ENCODE results near the gene DIPK1C. TPM values are rescaled to one million over a fixed set of nuclear protein-coding genes. Genes with fewer than 3 reads are reported as not detected.

The DIPK1C gene
- total RNA-seq, 1 experiment from 2014 or later: 0.26 TPM

GRCh38 chr18:74453016-74453566 is 4.0 kb downstream of the DIPK1C start:
- ChIA-PET POLR2A (no interaction called here), CTCF (no interaction called here)
- ATAC-seq (no peak), DNase-seq (ENCODE audit: low read depth, low spot score) (no peak)
- peaks cover 27% of the 10 kb centered on the region for H3K27me3 ChIP-seq (ENCODE audit: control insufficient read depth, insufficient read depth, low read length)
- no peaks in the 10 kb centered on the region for H3K36me3 ChIP-seq (ENCODE audit: control insufficient read depth, insufficient read depth, low read length)
- no peak overlapping the region for H3K4me3 ChIP-seq (ENCODE audit: low read depth in 2 of 2, low read length in 2 of 2)
- BruUV-seq (replicated peaks): no TSS peak
- in situ Hi-C loops (cut with HindIII; ENCODE audit: low pct_unique_long_range_greater_than_20kb, low sequenced_read_pairs): no loop called here
- TF ChIP-seq TCF7L2 (IDR thresholded peaks at IDR 0.05; ENCODE audit: low read depth, low read length) (no peak), POLR2AphosphoS5 (IDR thresholded peaks at IDR 0.05; ENCODE audit: low read depth, low read length) (no peak), SIN3A (IDR thresholded peaks at IDR 0.05; ENCODE audit: borderline replicate concordance, insufficient read depth, low read depth, low read length) (no peak)
- TF ChIP-seq, protein P1, sequence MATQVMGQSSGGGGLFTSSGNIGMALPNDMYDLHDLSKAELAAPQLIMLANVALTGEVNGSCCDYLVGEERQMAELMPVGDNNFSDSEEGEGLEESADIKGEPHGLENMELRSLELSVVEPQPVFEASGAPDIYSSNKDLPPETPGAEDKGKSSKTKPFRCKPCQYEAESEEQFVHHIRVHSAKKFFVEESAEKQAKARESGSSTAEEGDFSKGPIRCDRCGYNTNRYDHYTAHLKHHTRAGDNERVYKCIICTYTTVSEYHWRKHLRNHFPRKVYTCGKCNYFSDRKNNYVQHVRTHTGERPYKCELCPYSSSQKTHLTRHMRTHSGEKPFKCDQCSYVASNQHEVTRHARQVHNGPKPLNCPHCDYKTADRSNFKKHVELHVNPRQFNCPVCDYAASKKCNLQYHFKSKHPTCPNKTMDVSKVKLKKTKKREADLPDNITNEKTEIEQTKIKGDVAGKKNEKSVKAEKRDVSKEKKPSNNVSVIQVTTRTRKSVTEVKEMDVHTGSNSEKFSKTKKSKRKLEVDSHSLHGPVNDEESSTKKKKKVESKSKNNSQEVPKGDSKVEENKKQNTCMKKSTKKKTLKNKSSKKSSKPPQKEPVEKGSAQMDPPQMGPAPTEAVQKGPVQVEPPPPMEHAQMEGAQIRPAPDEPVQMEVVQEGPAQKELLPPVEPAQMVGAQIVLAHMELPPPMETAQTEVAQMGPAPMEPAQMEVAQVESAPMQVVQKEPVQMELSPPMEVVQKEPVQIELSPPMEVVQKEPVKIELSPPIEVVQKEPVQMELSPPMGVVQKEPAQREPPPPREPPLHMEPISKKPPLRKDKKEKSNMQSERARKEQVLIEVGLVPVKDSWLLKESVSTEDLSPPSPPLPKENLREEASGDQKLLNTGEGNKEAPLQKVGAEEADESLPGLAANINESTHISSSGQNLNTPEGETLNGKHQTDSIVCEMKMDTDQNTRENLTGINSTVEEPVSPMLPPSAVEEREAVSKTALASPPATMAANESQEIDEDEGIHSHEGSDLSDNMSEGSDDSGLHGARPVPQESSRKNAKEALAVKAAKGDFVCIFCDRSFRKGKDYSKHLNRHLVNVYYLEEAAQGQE (IDR thresholded peaks at IDR 0.05; ENCODE audit: insufficient read depth in 1 of 2, low read depth in 2 of 2, low read length in 1 of 2): no peak
- TF ChIP-seq, protein P2, sequence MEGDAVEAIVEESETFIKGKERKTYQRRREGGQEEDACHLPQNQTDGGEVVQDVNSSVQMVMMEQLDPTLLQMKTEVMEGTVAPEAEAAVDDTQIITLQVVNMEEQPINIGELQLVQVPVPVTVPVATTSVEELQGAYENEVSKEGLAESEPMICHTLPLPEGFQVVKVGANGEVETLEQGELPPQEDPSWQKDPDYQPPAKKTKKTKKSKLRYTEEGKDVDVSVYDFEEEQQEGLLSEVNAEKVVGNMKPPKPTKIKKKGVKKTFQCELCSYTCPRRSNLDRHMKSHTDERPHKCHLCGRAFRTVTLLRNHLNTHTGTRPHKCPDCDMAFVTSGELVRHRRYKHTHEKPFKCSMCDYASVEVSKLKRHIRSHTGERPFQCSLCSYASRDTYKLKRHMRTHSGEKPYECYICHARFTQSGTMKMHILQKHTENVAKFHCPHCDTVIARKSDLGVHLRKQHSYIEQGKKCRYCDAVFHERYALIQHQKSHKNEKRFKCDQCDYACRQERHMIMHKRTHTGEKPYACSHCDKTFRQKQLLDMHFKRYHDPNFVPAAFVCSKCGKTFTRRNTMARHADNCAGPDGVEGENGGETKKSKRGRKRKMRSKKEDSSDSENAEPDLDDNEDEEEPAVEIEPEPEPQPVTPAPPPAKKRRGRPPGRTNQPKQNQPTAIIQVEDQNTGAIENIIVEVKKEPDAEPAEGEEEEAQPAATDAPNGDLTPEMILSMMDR (IDR thresholded peaks at IDR 0.05): no peak
- H3K9me3 ChIP-seq (ENCODE audit: control insufficient read depth, insufficient read depth, low read depth, low read length): no peaks in the 10 kb centered on the region
- no peak overlapping the region for H3K27ac ChIP-seq (ENCODE audit: low read length)
- intact Hi-C loops (cut with micrococcal nuclease; ENCODE audit: unreplicated experiment): no loop called here
- H3K4me1 ChIP-seq (ENCODE audit: control insufficient read depth, insufficient read depth, low read length): no peaks in the 10 kb centered on the region; the same call in 1 of the 2 replicates

DNA sequence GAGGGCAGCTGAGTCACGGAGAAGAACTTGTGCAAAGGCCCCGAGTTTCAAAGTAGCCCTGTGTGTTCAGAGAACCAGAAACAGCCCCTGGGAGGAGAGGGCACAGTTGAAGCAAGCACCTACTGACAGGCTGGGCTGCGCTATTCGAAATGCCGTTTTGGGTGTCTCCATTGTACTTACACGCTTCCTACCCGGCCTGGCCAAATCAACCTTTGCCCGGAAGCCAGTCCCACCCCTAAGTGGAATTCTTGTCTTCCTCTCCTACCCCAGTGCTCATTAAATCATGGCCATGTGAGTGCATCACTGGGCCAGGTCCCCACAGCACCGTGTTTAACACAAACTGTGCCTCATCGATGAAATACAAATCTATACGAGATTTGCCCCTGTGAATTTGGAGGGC is 6.0 kb downstream of the DIPK1C start:
- no TSS peak for BruUV-seq (replicated peaks)
- H3K9me3 ChIP-seq (ENCODE audit: control insufficient read depth, insufficient read depth, low read depth, low read length): no peaks in the 10 kb centered on the region
- ATAC-seq (no peak), DNase-seq (ENCODE audit: low read depth, low spot score) (no peak)
- intact Hi-C loops (cut with micrococcal nuclease; ENCODE audit: unreplicated experiment): no loop called here
- H3K27me3 ChIP-seq (ENCODE audit: control insufficient read depth, insufficient read depth, low read length): peaks cover 19% of the 10 kb centered on the region
- H3K4me3 ChIP-seq (ENCODE audit: low read depth in 2 of 2, low read length in 2 of 2): no peak overlapping the region
- CTCF ChIA-PET: no interaction called here
- no peak overlapping the region for H3K27ac ChIP-seq (ENCODE audit: low read length)
- TF ChIP-seq, protein P1 (IDR thresholded peaks at IDR 0.05; ENCODE audit: insufficient read depth in 1 of 2, low read depth in 2 of 2, low read length in 1 of 2): no peak
- TF ChIP-seq, protein P2 (IDR thresholded peaks at IDR 0.05): no peak
- TF ChIP-seq POLR2AphosphoS5 (IDR thresholded peaks at IDR 0.05; ENCODE audit: low read depth, low read length) (no peak), SIN3A (IDR thresholded peaks at IDR 0.05; ENCODE audit: borderline replicate concordance, insufficient read depth, low read depth, low read length) (no peak), TCF7L2 (IDR thresholded peaks at IDR 0.05; ENCODE audit: low read depth, low read length) (no peak)
- H3K4me1 ChIP-seq (ENCODE audit: control insufficient read depth, insufficient read depth, low read length): no peaks in the 10 kb centered on the region; the same call in 1 of the 2 replicates
- POLR2A ChIA-PET: interaction anchor here (0.6 kb wide), 1 partner anchor 1957 kb away, joined by 3 read pairs; no protein-coding TSS in a partner anchor
- no peaks in the 10 kb centered on the region for H3K36me3 ChIP-seq (ENCODE audit: control insufficient read depth, insufficient read depth, low read length)
- in situ Hi-C loops (cut with HindIII; ENCODE audit: low pct_unique_long_range_greater_than_20kb, low sequenced_read_pairs): no loop called here

Data from Panc1 (cell line).